Endothelial cell of umbilical vein (primary cell): ENCODE results near the gene ARNT2. TPM values are rescaled to one million over a fixed set of nuclear protein-coding genes. Genes with fewer than 3 reads are reported as not detected.
A peak's percentile ranks its signal among the peaks of the same experiment; 100 is the strongest.

Experiments
- BruUV-seq: library from RNA; stranded (reverse); fragments of 400-500 nt; replicated peaks from 2 replicates; lab custom pipeline; 2021; lab: Mats Ljungman, UMichigan
- CTCF ChIA-PET: fragments of 300-600, 350-600 bp; sonication (Branson Sonifier 250); formaldehyde crosslinking; loops from one replicate; lab custom pipeline; 2021; ENCODE audit warnings: antibody characterized with exemption, inconsistent platforms; lab: Charles Lee
- POLR2A ChIA-PET: fragments of 300-600, 350-600 bp; sonication (Branson Sonifier 250); formaldehyde crosslinking; loops from one replicate; lab custom pipeline; 2021; ENCODE audit warnings: antibody characterized with exemption, inconsistent platforms; lab: Charles Lee
- DNase-seq: peaks from one replicate; pipeline ENCODE4 v3.0.0-alpha.2; 2011; ENCODE audit warnings: low read depth, low spot score
- FAIRE-seq: peaks from 2 replicates; lab custom pipeline; 2011; peaks lifted over from hg19 to GRCh38; lab: Jason Lieb, UNC
- H2AFZ ChIP-seq: 2 replicates; pipeline ENCODE4 v1.6.0; 2012; ENCODE audit warnings: low read depth, low read length, control low read depth, inconsistent platforms
- H3K27ac ChIP-seq: 2 replicates; pipeline ENCODE4 v1.5.1; 2011; ENCODE audit warnings: low read depth, mild to moderate bottlenecking, control low read depth, low read length, moderate library complexity; ENCODE audit not compliant: insufficient read depth
- H3K27me3 ChIP-seq, 2 experiments: 2 replicates each; pipeline versions ENCODE4 v1.6.0 to v1.6.1; 2011; ENCODE audit warnings: low read length in 2 of 2, mixed read lengths in 1 of 2; ENCODE audit not compliant: control insufficient read depth in 2 of 2, insufficient read depth in 2 of 2
- H3K36me3 ChIP-seq, 2 experiments: 2 replicates in 1 of 2; 3 replicates in 1 of 2; pipeline ENCODE4 v1.5.1; 2011; ENCODE audit warnings: low read length in 2 of 2, mild to moderate bottlenecking in 1 of 2, moderate library complexity in 1 of 2; ENCODE audit not compliant: control insufficient read depth in 2 of 2, insufficient read depth in 2 of 2; ENCODE audit errors: extremely low read depth in 1 of 2
- H3K4me1 ChIP-seq: 3 replicates; pipeline ENCODE4 v1.5.1; 2011; ENCODE audit warnings: mild to moderate bottlenecking, low read length; ENCODE audit not compliant: control insufficient read depth, insufficient read depth; ENCODE audit errors: extremely low read depth
- H3K4me2 ChIP-seq: 2 replicates; pipeline ENCODE4 v1.6.1; 2011; ENCODE audit warnings: low read length, control low read depth, mixed read lengths; ENCODE audit not compliant: insufficient read depth
- H3K4me3 ChIP-seq, 3 experiments: fragments of 200-600 bp in 1 of 3; sonication (generic), shearing (Covaris generic) in 1 of 3; replicated peaks in 1 of 3; 2 replicates each; pipeline ENCODE4 v1.5.1; 2011 to 2016; ENCODE audit warnings: control low read depth in 3 of 3, low read length in 3 of 3, mild to moderate bottlenecking in 2 of 3, inconsistent platforms in 1 of 3, low read depth in 1 of 3, moderate library complexity in 1 of 3; ENCODE audit not compliant: insufficient read depth in 1 of 3
- H3K79me2 ChIP-seq: 2 replicates; pipeline ENCODE4 v1.6.0; 2012; ENCODE audit warnings: low read length, inconsistent platforms; ENCODE audit not compliant: control insufficient read depth, insufficient read depth
- H3K9ac ChIP-seq: replicated peaks from 2 replicates; pipeline ENCODE3; 2011; ENCODE audit warnings: low read length, control low read depth; ENCODE audit not compliant: insufficient read depth; ENCODE audit errors: extremely low read depth
- H3K9me1 ChIP-seq: replicated peaks from 3 replicates; pipeline ENCODE4 v1.6.0; 2011; ENCODE audit warnings: mild to moderate bottlenecking, low read length; ENCODE audit not compliant: control insufficient read depth, insufficient read depth; ENCODE audit errors: extremely low read depth
- H3K9me3 ChIP-seq: replicated peaks from 2 replicates; pipeline ENCODE4 v1.5.1; 2012; ENCODE audit warnings: low read length, inconsistent platforms; ENCODE audit not compliant: control insufficient read depth, insufficient read depth
- H4K20me1 ChIP-seq: replicated peaks from 2 replicates; pipeline ENCODE3; 2011; ENCODE audit warnings: mild to moderate bottlenecking, low read length; ENCODE audit not compliant: control insufficient read depth, insufficient read depth; ENCODE audit errors: extremely low read depth
- EZH2 ChIP-seq: IDR thresholded peaks from 2 replicates; pipeline ENCODE4 v1.6.1; 2012; ENCODE audit warnings: borderline replicate concordance, low read depth, mild to moderate bottlenecking, moderate library complexity, low read length, inconsistent platforms; ENCODE audit not compliant: severe bottlenecking
- GATA2 ChIP-seq: IDR thresholded peaks from 2 replicates; pipeline ENCODE4 v1.7.0; 2011; ENCODE audit warnings: low read depth, mild to moderate bottlenecking, moderate library complexity, mixed read lengths, low read length; ENCODE audit not compliant: insufficient read length, insufficient read depth
- JUN ChIP-seq: IDR thresholded peaks from 2 replicates; pipeline ENCODE4 v1.6.1; 2011; ENCODE audit warnings: borderline replicate concordance, low read depth; ENCODE audit not compliant: insufficient read length, insufficient read depth
- MYC ChIP-seq: IDR thresholded peaks from one replicate; pipeline ENCODE4 v1.6.1; 2011; ENCODE audit warnings: mild to moderate bottlenecking, low read depth, low read length
- POLR2A ChIP-seq: IDR thresholded peaks from 2 replicates; pipeline ENCODE4 v1.6.1; 2012; ENCODE audit warnings: low read depth, mild to moderate bottlenecking, control low read depth, low read length
- POLR2AphosphoS5 ChIP-seq: IDR thresholded peaks from 2 replicates; pipeline ENCODE4 v1.6.1; 2012; ENCODE audit warnings: low read depth, mild to moderate bottlenecking, control low read depth, low read length, moderate library complexity; ENCODE audit not compliant: insufficient read depth
- dilution Hi-C: fragments of 300-500 bp; cut with MboI; formaldehyde crosslinking; loops from one replicate; pipeline ENCODE4 v1.15.0; 2019; ENCODE audit warnings: low sequenced_read_pairs; ENCODE audit not compliant: extremely low pct_ligation_motif_present
- intact Hi-C: fragments of 100-400 bp; cut with micrococcal nuclease; formaldehyde crosslinking; loops from one replicate; pipeline ENCODE4 v1.10.0; 2022
- polyA plus RNA-seq, 4 experiments: library from polyadenylated mRNA; depleted of rRNA in 3 of 4; stranded (reverse) in 3 of 4; unstranded in 1 of 4; fragments of >200 nt; gene quantifications; 2 replicates each; pipeline versions ENCODE4 v1.2.1 to v1.2.3, GENCODE V29; 2011 to 2012; ENCODE audit warnings: missing spikeins in 1 of 4
- total RNA-seq: library from RNA; stranded (reverse); gene quantifications from 2 replicates; pipeline ENCODE4 v1.2.3, GENCODE V29; 2021
- TF ChIP-seq, protein P1 (sequence below), 2 donors: IDR thresholded peaks; 1 replicate in 1 of 2; 2 replicates in 1 of 2; pipeline ENCODE4 v1.5.1; 2011; ENCODE audit warnings: low read length in 2 of 2, mild to moderate bottlenecking in 2 of 2, moderate library complexity in 2 of 2, control low read depth in 1 of 2, inconsistent platforms in 1 of 2, low read depth in 1 of 2; ENCODE audit not compliant: insufficient read depth in 1 of 2; ENCODE audit errors: extremely low read depth in 1 of 2
- TF ChIP-seq, protein P2 (sequence below): IDR thresholded peaks from 2 replicates; pipeline ENCODE4 v1.6.1; 2011; ENCODE audit not compliant: insufficient read depth, insufficient read length

The ARNT2 gene
- total and polyA plus RNA-seq, 2 donors (not counting 3 experiments of a cell fraction or from before 2014, with no cell fraction given), result 0.03 to 0.20 TPM

DNA sequence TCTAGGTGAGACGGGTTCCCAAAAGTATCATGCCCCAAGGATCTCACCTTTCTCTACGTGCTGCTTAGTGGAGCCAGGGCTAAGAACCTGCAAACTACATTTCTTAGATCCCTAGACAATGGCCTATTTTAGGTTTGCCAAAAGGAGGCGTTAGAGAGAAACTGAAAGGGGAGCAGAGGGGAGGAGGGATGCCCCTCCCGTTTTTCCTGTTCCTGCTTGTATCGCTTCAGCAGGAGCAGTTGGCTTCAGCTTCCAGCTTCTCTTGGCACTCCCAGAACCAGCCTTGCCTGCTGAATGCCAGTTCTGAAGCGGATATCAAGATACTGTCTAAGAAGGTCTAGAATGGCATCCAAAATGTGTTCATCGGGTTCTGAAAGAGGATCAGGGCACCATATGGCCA lies 232.5 kb downstream of the ARNT2 start:
- intact Hi-C loops, result no loop called here
- FAIRE-seq (no peak), DNase-seq (peak; percentile 25)
- peak overlapping the region; percentile 48 for H2AFZ ChIP-seq
- H3K4me3 ChIP-seq, result no peak overlapping the region
- no peaks in the 10 kb centered on the region for H3K79me2 ChIP-seq
- H4K20me1 ChIP-seq, result no peaks in the 10 kb centered on the region
- no peak overlapping the region for H3K4me2 ChIP-seq
- ChIA-PET POLR2A (no interaction called here), CTCF (interaction anchor here (0.7 kb wide), 1 partner anchor 69 kb away, joined by 4 read pairs; no protein-coding TSS in a partner anchor)
- no TSS peak for BruUV-seq
- peaks cover 3% of the 10 kb centered on the region in 2 experiments for H3K27me3 ChIP-seq
- dilution Hi-C loops, result no loop called here
- no peak overlapping the region for H3K27ac ChIP-seq
- peaks cover 10% of the 10 kb centered on the region for H3K4me1 ChIP-seq
- TF ChIP-seq, protein P1, sequence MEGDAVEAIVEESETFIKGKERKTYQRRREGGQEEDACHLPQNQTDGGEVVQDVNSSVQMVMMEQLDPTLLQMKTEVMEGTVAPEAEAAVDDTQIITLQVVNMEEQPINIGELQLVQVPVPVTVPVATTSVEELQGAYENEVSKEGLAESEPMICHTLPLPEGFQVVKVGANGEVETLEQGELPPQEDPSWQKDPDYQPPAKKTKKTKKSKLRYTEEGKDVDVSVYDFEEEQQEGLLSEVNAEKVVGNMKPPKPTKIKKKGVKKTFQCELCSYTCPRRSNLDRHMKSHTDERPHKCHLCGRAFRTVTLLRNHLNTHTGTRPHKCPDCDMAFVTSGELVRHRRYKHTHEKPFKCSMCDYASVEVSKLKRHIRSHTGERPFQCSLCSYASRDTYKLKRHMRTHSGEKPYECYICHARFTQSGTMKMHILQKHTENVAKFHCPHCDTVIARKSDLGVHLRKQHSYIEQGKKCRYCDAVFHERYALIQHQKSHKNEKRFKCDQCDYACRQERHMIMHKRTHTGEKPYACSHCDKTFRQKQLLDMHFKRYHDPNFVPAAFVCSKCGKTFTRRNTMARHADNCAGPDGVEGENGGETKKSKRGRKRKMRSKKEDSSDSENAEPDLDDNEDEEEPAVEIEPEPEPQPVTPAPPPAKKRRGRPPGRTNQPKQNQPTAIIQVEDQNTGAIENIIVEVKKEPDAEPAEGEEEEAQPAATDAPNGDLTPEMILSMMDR (IDR thresholded peaks at IDR 0.05; ENCODE audit: extremely low read depth in 1 of 2, insufficient read depth in 1 of 2, low read depth in 1 of 2, low read length in 2 of 2), result peak in 1 of 2 donors; percentile 11
- no peak for TF ChIP-seq POLR2A
- H3K9me1 ChIP-seq, result no peaks in the 10 kb centered on the region
- H3K9ac ChIP-seq, result no peak overlapping the region
- H3K36me3 ChIP-seq, result no peaks in the 10 kb centered on the region
- H3K9me3 ChIP-seq, result no peaks in the 10 kb centered on the region

DNA sequence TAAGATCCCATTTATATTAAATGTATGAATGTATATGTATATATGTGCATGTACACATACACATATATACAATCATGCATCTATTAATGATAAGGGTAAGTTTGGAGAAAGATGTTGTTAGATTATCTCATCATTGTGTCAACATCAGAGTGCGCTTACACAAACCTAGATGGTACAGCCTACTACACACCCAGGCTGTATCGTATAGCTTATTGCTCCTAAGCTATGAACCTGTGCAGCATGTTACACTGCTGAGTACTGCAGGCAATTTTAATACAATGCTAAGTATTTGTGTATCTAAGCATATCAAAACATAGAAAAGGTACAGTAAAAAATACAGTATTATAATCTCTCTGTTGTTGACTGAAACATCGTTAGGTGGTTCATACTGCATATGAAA lies 233.6 kb downstream of the ARNT2 start:
- peaks cover 10% of the 10 kb centered on the region for H3K4me1 ChIP-seq
- no peaks in the 10 kb centered on the region for H3K9me3 ChIP-seq
- H3K4me3 ChIP-seq, result no peak overlapping the region
- H3K4me2 ChIP-seq, result no peak overlapping the region
- DNase-seq (no peak), FAIRE-seq (no peak)
- no peaks in the 10 kb centered on the region for H3K36me3 ChIP-seq
- H3K79me2 ChIP-seq, result no peaks in the 10 kb centered on the region
- H3K9me1 ChIP-seq, result no peaks in the 10 kb centered on the region
- no TSS peak for BruUV-seq
- peaks cover 3% of the 10 kb centered on the region in 2 experiments for H3K27me3 ChIP-seq
- no peak overlapping the region for H3K9ac ChIP-seq
- H3K27ac ChIP-seq, result no peak overlapping the region
- no peak for TF ChIP-seq JUN
- no peak for TF ChIP-seq POLR2AphosphoS5
- TF ChIP-seq EZH2, result no peak
- no peak for TF ChIP-seq MYC
- no peak for TF ChIP-seq POLR2A
- TF ChIP-seq, protein P2, sequence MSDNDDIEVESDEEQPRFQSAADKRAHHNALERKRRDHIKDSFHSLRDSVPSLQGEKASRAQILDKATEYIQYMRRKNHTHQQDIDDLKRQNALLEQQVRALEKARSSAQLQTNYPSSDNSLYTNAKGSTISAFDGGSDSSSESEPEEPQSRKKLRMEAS, result no peak
- TF ChIP-seq GATA2, result no peak
- dilution Hi-C loops, result no loop called here
- no peak overlapping the region for H2AFZ ChIP-seq
- POLR2A ChIA-PET, result no interaction called here
- intact Hi-C loops, result no loop called here
- CTCF ChIA-PET, result no interaction called here
- H4K20me1 ChIP-seq, result no peaks in the 10 kb centered on the region
